PC-3 (cell line): ENCODE results near the gene MFAP3.

Experiments used
- EZH2 ChIP-seq: fragments of 300-600 bp; sonication (generic); IDR thresholded peaks from one replicate; pipeline ENCODE4 v1.6.1; 2017; ENCODE audit warnings: antibody characterized with exemption, mild to moderate bottlenecking, low read length; ENCODE audit not compliant: unreplicated experiment
- EZH2phosphoT487 ChIP-seq: fragments of 300-600 bp; sonication (generic); IDR thresholded peaks from 2 replicates; pipeline ENCODE4 v1.6.1; 2018; ENCODE audit warnings: mild to moderate bottlenecking, antibody characterized with exemption, low read length, borderline replicate concordance
- TF ChIP-seq, protein P1 (sequence below): fragments of 300-600 bp; sonication (generic); conservative IDR thresholded peaks from 2 replicates; pipeline ENCODE4 v1.5.1; 2017; ENCODE audit warnings: antibody characterized with exemption, low read depth, mild to moderate bottlenecking, low read length

DNA sequence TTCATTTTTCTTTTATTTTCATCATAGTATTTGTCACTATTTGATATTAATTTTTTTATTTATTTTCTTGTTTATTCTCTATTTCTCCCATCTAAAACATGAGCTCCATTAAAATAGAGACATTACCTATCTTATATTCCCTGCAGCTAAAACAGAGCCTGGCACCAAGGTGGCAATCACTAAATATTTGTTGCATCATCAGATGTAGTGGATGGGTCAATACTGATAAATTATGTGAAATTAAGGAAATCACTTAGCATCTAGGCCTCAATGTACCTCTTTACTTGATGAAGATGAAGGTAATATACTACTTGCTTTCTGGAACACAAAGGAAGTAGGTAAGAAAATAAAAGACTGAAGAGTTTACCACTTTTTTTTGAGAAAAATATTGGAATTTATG, 24.6 kb downstream of the MFAP3 start:
- TF ChIP-seq, protein P1, sequence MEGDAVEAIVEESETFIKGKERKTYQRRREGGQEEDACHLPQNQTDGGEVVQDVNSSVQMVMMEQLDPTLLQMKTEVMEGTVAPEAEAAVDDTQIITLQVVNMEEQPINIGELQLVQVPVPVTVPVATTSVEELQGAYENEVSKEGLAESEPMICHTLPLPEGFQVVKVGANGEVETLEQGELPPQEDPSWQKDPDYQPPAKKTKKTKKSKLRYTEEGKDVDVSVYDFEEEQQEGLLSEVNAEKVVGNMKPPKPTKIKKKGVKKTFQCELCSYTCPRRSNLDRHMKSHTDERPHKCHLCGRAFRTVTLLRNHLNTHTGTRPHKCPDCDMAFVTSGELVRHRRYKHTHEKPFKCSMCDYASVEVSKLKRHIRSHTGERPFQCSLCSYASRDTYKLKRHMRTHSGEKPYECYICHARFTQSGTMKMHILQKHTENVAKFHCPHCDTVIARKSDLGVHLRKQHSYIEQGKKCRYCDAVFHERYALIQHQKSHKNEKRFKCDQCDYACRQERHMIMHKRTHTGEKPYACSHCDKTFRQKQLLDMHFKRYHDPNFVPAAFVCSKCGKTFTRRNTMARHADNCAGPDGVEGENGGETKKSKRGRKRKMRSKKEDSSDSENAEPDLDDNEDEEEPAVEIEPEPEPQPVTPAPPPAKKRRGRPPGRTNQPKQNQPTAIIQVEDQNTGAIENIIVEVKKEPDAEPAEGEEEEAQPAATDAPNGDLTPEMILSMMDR = no peak
- TF ChIP-seq EZH2 = no peak
- TF ChIP-seq EZH2phosphoT487 = no peak
